Lower lobe of right lung (tissue), 2 donors: ENCODE measurements around the gene PCBP3. TPM values are rescaled to one million over a fixed set of nuclear protein-coding genes. Genes with fewer than 3 reads are reported as not detected.

Source experiments
- ATAC-seq, 2 donors: fragments of 200-7000 bp; cut with Tn5 transposase; one replicate each; pipeline ENCODE4 v1.9.1; 2020 to 2022; ENCODE audit warnings: mild to moderate bottlenecking in 2 of 2, moderate library complexity in 2 of 2
- DNase-seq: peaks from one replicate; pipeline ENCODE4 v3.0.0-alpha.2; 2020
- H3K27ac ChIP-seq: fragments of 200-600 bp; one replicate; pipeline ENCODE4 v1.8.0; 2022
- H3K27me3 ChIP-seq: fragments of 200-600 bp; one replicate; pipeline ENCODE4 v1.8.0; 2022; ENCODE audit warnings: low read depth
- H3K36me3 ChIP-seq: fragments of 200-600 bp; one replicate; pipeline ENCODE4 v1.8.0; 2022; ENCODE audit warnings: mild to moderate bottlenecking
- H3K4me1 ChIP-seq: fragments of 200-600 bp; one replicate; pipeline ENCODE4 v1.8.0; 2022
- H3K4me3 ChIP-seq: fragments of 200-600 bp; one replicate; pipeline ENCODE4 v1.8.0; 2022; ENCODE audit warnings: mild to moderate bottlenecking
- H3K9me3 ChIP-seq: fragments of 200-600 bp; one replicate; pipeline ENCODE4 v1.8.0; 2022
- intact Hi-C: fragments of 100-400 bp; cut with DNase I; formaldehyde crosslinking; loops from one replicate; pipeline ENCODE4 v1.11.0; 2022
- total RNA-seq: library from RNA; stranded (reverse); fragmentation: NEBNext Ultra II Directional; extraction: Animal tissue kit (Norgen Biotek cat#: 25700); gene quantifications from one replicate; pipeline ENCODE4 v1.2.1, GENCODE V29; 2021
- TF ChIP-seq, protein P1 (sequence below): fragments of 200-600 bp; IDR thresholded peaks from one replicate; pipeline ENCODE4 v1.8.0; 2022; ENCODE audit warnings: antibody characterized with exemption, mild to moderate bottlenecking
- donor health status: DM: no; HTN: yes; CAD: no; lungs with severe emphysema.

PCBP3 gene
- total RNA-seq, 1 donor from 2014 or later, result 4.5 TPM

DNA sequence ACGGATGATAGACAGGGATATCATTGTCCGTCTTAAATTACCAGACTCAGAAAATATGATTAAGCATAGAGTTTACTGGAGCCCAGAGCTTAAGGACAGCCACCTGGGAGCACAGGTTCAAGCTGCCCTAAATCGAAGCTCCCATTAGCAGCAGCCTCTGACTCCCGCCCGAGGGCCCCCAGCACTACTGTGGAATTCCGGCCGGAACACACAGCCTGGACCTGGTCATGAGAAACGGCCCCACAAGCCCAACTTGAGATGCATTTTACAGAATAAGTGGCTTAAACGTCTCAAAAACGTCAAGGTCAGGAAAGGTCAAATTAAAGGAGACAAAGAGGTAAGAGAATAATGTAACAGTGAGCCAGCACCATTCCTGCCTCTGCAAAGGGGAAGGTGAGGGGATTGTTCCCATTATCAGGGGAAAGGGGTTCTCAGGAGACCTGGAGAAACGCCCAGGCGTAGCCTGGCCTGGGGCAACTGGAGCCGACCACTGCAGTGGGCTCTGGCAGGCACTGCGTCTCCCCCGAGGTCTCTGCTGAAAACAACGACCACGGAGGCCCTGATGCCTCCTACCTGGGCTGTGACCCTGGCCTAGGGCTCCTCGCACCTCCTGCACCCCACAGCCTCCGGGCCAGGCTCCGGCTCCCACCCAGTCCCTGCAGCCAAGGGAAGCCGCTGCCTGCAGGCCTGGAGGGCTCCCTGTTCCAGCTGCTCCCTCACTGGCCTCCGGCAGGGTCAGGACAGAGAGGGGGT is 326.6 kb downstream of the PCBP3 start:
- no peak for ATAC-seq
- intact Hi-C loops, result no loop called here
- Histone ChIP-seq H3K27me3 (peaks cover 45% of the 10 kb centered on the region), H3K36me3 (no peaks in the 10 kb centered on the region), H3K4me1 (peaks cover 46% of the 10 kb centered on the region), H3K4me3 (no peak overlapping the region), H3K27ac (no peak overlapping the region), H3K9me3 (no peaks in the 10 kb centered on the region)
- peak; percentile 41 for DNase-seq
- TF ChIP-seq, protein P1, sequence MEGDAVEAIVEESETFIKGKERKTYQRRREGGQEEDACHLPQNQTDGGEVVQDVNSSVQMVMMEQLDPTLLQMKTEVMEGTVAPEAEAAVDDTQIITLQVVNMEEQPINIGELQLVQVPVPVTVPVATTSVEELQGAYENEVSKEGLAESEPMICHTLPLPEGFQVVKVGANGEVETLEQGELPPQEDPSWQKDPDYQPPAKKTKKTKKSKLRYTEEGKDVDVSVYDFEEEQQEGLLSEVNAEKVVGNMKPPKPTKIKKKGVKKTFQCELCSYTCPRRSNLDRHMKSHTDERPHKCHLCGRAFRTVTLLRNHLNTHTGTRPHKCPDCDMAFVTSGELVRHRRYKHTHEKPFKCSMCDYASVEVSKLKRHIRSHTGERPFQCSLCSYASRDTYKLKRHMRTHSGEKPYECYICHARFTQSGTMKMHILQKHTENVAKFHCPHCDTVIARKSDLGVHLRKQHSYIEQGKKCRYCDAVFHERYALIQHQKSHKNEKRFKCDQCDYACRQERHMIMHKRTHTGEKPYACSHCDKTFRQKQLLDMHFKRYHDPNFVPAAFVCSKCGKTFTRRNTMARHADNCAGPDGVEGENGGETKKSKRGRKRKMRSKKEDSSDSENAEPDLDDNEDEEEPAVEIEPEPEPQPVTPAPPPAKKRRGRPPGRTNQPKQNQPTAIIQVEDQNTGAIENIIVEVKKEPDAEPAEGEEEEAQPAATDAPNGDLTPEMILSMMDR, result no peak

DNA sequence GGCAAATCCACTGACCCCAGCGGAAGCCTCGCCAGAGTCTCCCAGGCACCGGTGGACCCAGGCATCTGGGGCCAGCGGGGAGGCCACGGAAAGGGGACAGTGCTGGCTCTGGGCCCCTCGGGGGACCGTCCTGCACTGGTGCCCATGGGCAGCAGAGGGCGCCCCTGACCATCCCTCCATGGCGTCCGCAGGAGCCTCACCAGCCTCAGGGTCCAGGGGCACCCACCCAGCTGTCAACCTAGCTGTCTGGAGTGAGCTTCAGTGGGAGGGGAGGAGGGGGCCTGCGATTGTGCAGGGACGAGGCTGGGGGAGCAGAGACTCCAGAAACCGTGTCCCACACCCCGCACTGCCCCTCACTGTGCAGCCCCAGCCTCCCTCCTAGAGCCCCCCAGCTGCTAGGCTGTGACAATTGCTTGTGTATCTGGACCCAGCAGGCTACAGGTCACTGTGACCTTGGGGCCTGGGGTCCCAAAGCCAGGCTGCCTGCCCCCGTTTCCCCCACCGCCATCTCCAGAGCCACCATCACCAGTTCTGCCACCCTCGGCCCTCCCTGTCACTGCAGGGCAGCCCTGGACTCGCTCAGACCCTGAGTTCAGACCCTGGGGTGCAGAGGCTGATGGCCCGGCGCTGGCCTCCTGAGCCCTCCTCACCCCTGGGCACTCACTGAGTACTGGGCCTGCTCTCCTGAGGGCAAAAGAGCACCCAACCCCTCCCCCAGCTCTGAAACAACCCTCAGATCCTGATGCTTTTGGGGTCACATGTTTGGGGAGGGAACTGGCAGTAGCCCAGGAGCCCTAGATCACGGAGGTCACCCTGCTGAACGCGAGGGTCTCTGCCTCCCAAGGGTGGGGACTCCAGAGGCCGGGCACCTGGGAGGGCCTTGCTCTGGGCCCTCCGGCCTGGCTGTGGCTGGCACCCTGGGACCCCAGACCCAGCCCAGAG is 327.4 kb downstream of the PCBP3 start:
- no peaks in the 10 kb centered on the region for H3K9me3 ChIP-seq
- TF ChIP-seq, protein P1, result peak; percentile 88
- DNase-seq, result peak; percentile 39
- no peak overlapping the region for H3K4me3 ChIP-seq
- H3K4me1 ChIP-seq, result peaks cover 48% of the 10 kb centered on the region
- intact Hi-C loops, result no loop called here
- peaks cover 48% of the 10 kb centered on the region for H3K27me3 ChIP-seq
- H3K36me3 ChIP-seq, result no peaks in the 10 kb centered on the region
- peak; percentile 70 to 73 for ATAC-seq
- H3K27ac ChIP-seq, result peak overlapping the region; percentile 92

DNA sequence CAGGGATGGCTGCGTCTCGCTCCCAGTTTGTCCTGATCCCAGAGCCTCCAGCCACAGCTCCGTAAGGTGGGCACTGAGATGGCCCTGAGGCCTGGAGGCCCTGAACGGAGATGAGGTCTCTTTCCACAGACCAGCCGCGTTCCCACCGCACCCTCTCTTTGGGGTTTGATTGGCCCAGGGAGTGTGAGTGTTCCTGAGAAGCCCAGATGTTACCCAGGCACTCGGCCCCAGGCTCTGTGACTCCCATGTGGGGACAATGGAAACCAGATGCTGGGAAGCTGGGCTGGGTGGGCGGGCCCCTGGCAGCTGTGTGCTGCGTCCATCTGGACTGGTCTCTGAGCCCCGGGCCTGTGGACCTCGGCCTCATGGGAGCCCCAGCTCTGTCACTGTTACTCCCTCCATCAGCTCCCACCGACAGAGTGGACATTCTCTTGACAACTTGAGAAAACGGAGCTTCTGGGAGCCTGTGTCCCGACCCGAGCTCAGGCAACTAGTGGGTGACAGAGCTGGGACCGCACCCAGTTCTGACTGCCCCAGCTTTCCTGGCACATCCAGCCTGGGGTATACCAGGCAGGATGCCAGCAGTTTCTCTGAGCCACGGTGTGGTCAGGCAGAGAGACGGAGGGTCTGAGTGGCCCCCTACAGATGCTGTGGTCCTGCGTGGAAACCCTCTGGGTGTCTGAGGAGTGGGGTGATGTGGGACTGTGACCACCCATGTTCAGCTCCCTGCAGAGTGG is 328.3 kb downstream of the PCBP3 start:
- Histone ChIP-seq H3K4me3 (peak overlapping the region; percentile 63), H3K9me3 (no peaks in the 10 kb centered on the region), H3K4me1 (peaks cover 48% of the 10 kb centered on the region), H3K27ac (peak overlapping the region; percentile 92), H3K36me3 (no peaks in the 10 kb centered on the region), H3K27me3 (peaks cover 48% of the 10 kb centered on the region)
- intact Hi-C loops, result no loop called here
- TF ChIP-seq, protein P1, result no peak
- ATAC-seq, result peak; percentile 28 to 54
- peak; percentile 57 for DNase-seq

DNA sequence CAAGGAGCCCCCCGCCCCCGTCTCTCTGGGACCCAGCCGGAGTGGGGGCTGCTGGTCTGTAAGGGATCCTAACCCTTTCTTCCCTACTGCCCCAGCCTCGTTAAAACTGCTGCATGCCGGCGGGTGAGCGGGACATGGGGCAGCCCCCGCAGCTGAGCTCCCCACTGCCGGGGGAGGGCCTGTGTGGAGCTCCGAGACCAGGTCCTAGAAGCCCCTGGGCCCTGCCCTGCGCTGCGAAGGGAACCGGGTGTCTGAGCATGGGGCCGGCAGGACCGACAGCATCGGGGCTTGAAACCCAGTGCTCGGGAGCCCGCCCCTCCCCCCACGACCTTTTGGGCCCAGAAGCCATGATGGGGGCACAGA is 328.8 kb downstream of the PCBP3 start:
- peaks cover 49% of the 10 kb centered on the region for H3K4me1 ChIP-seq
- DNase-seq (peak; percentile 45), ATAC-seq (peak in 1 of 2 donors; percentile 18)
- TF ChIP-seq, protein P1, result no peak
- H3K9me3 ChIP-seq, result no peaks in the 10 kb centered on the region
- H3K27me3 ChIP-seq, result peaks cover 48% of the 10 kb centered on the region
- H3K27ac ChIP-seq, result peak overlapping the region; percentile 92
- no peaks in the 10 kb centered on the region for H3K36me3 ChIP-seq
- intact Hi-C loops, result no loop called here
- H3K4me3 ChIP-seq, result peak overlapping the region; percentile 63
